ENCODE data around the gene CLK3. TPM values are rescaled to one million over a fixed set of nuclear protein-coding genes. Genes with fewer than 3 reads are reported as not detected.

The CLK3 gene
- polyA plus RNA-seq, 1 of the 3 experiments (the other 2 are of a cell fraction) = 67.7 TPM

GRCh38 chr15:74568594-74568993, 47.0 kb upstream of the CLK3 start:
- Histone ChIP-seq H4K20me1 (ENCODE audit: insufficient read depth) (no peaks in the 10 kb centered on the region), H3K27me3 (ENCODE audit: insufficient read depth) (no peaks in the 10 kb centered on the region), H3K9ac (no peak overlapping the region), H2AFZ (ENCODE audit: low read depth) (no peak overlapping the region), H3K4me2 (no peak overlapping the region), H3K27ac (ENCODE audit: low read depth in 2 of 2, low read length in 1 of 2) (no peak overlapping the region), H3K4me1 (ENCODE audit: control insufficient read depth in 1 of 2, insufficient read depth in 2 of 2, low read depth in 1 of 2, low read length in 1 of 2) (peaks cover 4 to 43% of the 10 kb centered on the region in 2 experiments; a peak in 3 of 4 replicates), H3K9me3 (no peaks in the 10 kb centered on the region), H3K4me3 (ENCODE audit: low read depth in 2 of 2, low read length in 1 of 2) (no peak overlapping the region), H3F3A (replicated peaks; ENCODE audit: insufficient read depth) (no peaks in the 10 kb centered on the region), H3K36me3 (replicated peaks in 1 of 2; ENCODE audit: control insufficient read depth in 1 of 2, insufficient read depth in 2 of 2, low read length in 1 of 2) (peaks cover 4 to 5% of the 10 kb centered on the region in 2 experiments), H3K9me2 (no peaks in the 10 kb centered on the region), H3K79me2 (ENCODE audit: insufficient read depth) (no peaks in the 10 kb centered on the region)
- WGBS (ENCODE audit: low lambda C conversion rate) = 73% methylated on average over 1 of the region's 1 CpG
- DNase-seq = no peak
- no peak for TF ChIP-seq FOSL2 (IDR thresholded peaks at IDR 0.05; ENCODE audit: borderline replicate concordance, low read depth)
- no peak for TF ChIP-seq GATA2 (CRISPR knock-in tag; IDR thresholded peaks at IDR 0.05)
- no peak for TF ChIP-seq GABPA (IDR thresholded peaks at IDR 0.05; ENCODE audit: low read depth)
- no peak for TF ChIP-seq IRF3 (IDR thresholded peaks at IDR 0.05; ENCODE audit: low read depth, low read length)
- no peak for TF ChIP-seq ZBTB33 (IDR thresholded peaks at IDR 0.05; ENCODE audit: borderline replicate concordance, low read depth)
- TF ChIP-seq FOXJ3 (CRISPR knock-in tag; IDR thresholded peaks at IDR 0.05) = no peak
- no peak for TF ChIP-seq REST (IDR thresholded peaks at IDR 0.05; ENCODE audit: low read depth, low read length)
- TF ChIP-seq NFIC (IDR thresholded peaks at IDR 0.05; ENCODE audit: borderline replicate concordance) = no peak
- TF ChIP-seq TEAD4 (IDR thresholded peaks at IDR 0.05; ENCODE audit: borderline replicate concordance, insufficient read depth) = no peak
- TF ChIP-seq MEF2A (IDR thresholded peaks at IDR 0.05; ENCODE audit: borderline replicate concordance, low read depth) = no peak
- no peak for TF ChIP-seq TCF12 (IDR thresholded peaks at IDR 0.05)
- ChIA-PET CTCF (interaction anchor here (0.8 to 1.3 kb wide), 6 partner anchors 13 to 196 kb away, joined by 3 to 5 read pairs (median 4); no protein-coding TSS in a partner anchor), POLR2A (no interaction called here)

Measured in SK-N-SH (cell line).